Measurements from ENCODE around the gene ELAC2. TPM values are rescaled to one million over a fixed set of nuclear protein-coding genes. Genes with fewer than 3 reads are reported as not detected.

Gene ELAC2
- total and polyA plus RNA-seq, 12 donors: 32.3 to 76.8 (median 61.4) TPM

DNA sequence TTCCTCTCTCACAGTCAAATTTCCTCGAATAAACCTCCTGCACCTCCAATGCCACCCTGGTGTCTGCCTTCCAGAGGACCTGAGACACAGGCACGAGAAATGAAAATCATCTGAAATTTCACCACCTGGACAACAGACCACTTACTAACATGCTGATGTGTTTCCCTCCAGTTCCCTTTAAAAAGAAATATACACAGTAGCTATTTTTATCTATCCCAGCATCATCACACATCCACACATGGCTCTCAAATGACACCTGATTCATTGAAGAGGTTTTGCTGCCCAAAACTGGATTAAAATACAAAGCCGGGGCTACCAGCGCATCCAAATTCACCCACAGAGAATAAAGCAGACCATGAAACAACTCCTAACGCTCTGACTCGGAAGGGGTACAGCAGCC lies 13.9 kb downstream of the ELAC2 start:
- Histone ChIP-seq H3K9me3 (no peaks in the 10 kb centered on the region), H3K4me1 (peaks cover 0 to 6% (median 0%) of the 10 kb centered on the region in 9 donors), H3K27ac (no peak overlapping the region), H3K36me3 (peaks cover 0 to 100% (median 69%) of the 10 kb centered on the region in 9 donors), H3K4me3 (no peak overlapping the region), H3K27me3 (no peaks in the 10 kb centered on the region)
- DNase-seq (no peak), ATAC-seq (no peak)
- 91 to 92% methylated on average over 6 of the region's 6 CpGs for WGBS, 2 donors
- TF ChIP-seq, protein P1, sequence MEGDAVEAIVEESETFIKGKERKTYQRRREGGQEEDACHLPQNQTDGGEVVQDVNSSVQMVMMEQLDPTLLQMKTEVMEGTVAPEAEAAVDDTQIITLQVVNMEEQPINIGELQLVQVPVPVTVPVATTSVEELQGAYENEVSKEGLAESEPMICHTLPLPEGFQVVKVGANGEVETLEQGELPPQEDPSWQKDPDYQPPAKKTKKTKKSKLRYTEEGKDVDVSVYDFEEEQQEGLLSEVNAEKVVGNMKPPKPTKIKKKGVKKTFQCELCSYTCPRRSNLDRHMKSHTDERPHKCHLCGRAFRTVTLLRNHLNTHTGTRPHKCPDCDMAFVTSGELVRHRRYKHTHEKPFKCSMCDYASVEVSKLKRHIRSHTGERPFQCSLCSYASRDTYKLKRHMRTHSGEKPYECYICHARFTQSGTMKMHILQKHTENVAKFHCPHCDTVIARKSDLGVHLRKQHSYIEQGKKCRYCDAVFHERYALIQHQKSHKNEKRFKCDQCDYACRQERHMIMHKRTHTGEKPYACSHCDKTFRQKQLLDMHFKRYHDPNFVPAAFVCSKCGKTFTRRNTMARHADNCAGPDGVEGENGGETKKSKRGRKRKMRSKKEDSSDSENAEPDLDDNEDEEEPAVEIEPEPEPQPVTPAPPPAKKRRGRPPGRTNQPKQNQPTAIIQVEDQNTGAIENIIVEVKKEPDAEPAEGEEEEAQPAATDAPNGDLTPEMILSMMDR (IDR thresholded peaks at IDR 0.05): no peak
- intact Hi-C loops (cut with DNase I): loop anchor here (2.0 to 10.0 kb wide), 17 partner anchors 77 to 827 kb away; partner anchors contain the start of genes MYOCD (in 6 of the 10) and ARHGAP44 (in 1 of the 10)

- DNase-seq: no peak
- H3K4me3 ChIP-seq: no peak overlapping the region
- peaks cover 3 to 100% (median 70%) of the 10 kb centered on the region in 9 donors for H3K36me3 ChIP-seq
- peak in 7 of 8 donors; percentile 13 to 47 (median 24) for ATAC-seq
- no peak overlapping the region for H3K27ac ChIP-seq
- TF ChIP-seq, protein P1 (IDR thresholded peaks at IDR 0.05): peak in 1 of 9 donors; percentile 18
- no peaks in the 10 kb centered on the region for H3K9me3 ChIP-seq
- intact Hi-C loops (cut with DNase I): loop anchor here (2.0 to 10.0 kb wide), 17 partner anchors 76 to 826 kb away; partner anchors contain the start of genes MYOCD (in 6 of the 10) and ARHGAP44 (in 1 of the 10)
- peaks cover 0 to 6% (median 0%) of the 10 kb centered on the region in 9 donors for H3K4me1 ChIP-seq
- WGBS, 2 donors: 75 to 79% methylated on average over 9 of the region's 9 CpGs
- H3K27me3 ChIP-seq: no peaks in the 10 kb centered on the region
Measured at GRCh38 chr17:13003454-13003851, 14.4 kb downstream of the ELAC2 start.

GRCh38 chr17:13002761-13003453 lies 14.9 kb downstream of the ELAC2 start:
- peak; percentile 81 to 95 (median 88) for ATAC-seq
- intact Hi-C loops (cut with DNase I): loop anchor here (2.0 to 10.0 kb wide), 17 partner anchors 76 to 826 kb away; partner anchors contain the start of genes MYOCD (in 6 of the 10) and ARHGAP44 (in 1 of the 10)
- no peaks in the 10 kb centered on the region for H3K27me3 ChIP-seq
- H3K27ac ChIP-seq: no peak overlapping the region
- TF ChIP-seq, protein P1 (IDR thresholded peaks at IDR 0.05): peak; percentile 69 to 90 (median 83)
- peak; percentile 77 to 81 for DNase-seq
- 46 to 51% methylated on average over 15 of the region's 15 CpGs for WGBS, 2 donors
- H3K4me1 ChIP-seq: peaks cover 0 to 6% (median 0%) of the 10 kb centered on the region in 9 donors
- H3K4me3 ChIP-seq: no peak overlapping the region
- peaks cover 3 to 100% (median 70%) of the 10 kb centered on the region in 9 donors for H3K36me3 ChIP-seq
- no peaks in the 10 kb centered on the region for H3K9me3 ChIP-seq

- Histone ChIP-seq H3K27ac (no peak overlapping the region), H3K27me3 (no peaks in the 10 kb centered on the region), H3K36me3 (peaks cover 3 to 100% (median 74%) of the 10 kb centered on the region in 9 donors), H3K4me3 (no peak overlapping the region), H3K4me1 (peaks cover 0 to 6% (median 0%) of the 10 kb centered on the region in 9 donors), H3K9me3 (no peaks in the 10 kb centered on the region)
- WGBS, 2 donors: 62 to 68% methylated on average over 15 of the region's 15 CpGs
- TF ChIP-seq, protein P1 (IDR thresholded peaks at IDR 0.05): no peak
- DNase-seq (no peak), ATAC-seq (peak in 1 of 8 donors; percentile 18)
- intact Hi-C loops (cut with DNase I): loop anchor here (2.0 to 10.0 kb wide), 17 partner anchors 75 to 825 kb away; partner anchors contain the start of genes MYOCD (in 6 of the 10) and ARHGAP44 (in 1 of the 10)
Measured at GRCh38 chr17:13001991-13002615, 15.7 kb downstream of the ELAC2 start.
